ENCODE data around the gene NOXO1. TPM values are rescaled to one million over a fixed set of nuclear protein-coding genes. Genes with fewer than 3 reads are reported as not detected.
A peak's percentile ranks its signal among the peaks of the same experiment; 100 is the strongest.

The NOXO1 gene
- total and polyA plus RNA-seq, 9 of the 15 experiments (the other 6 are each of a cell fraction or from before 2014, with no cell fraction given) = not detected

GRCh38 chr16:2009791-2010510, 28.7 kb upstream of the NOXO1 start, which contains the start of gene ZNF598 (continued):
- TF ChIP-seq PTBP1 (IDR thresholded peaks at IDR 0.05; ENCODE audit: low read depth, low read length) = no peak
- peak; percentile 64 for TF ChIP-seq CCNT2 (IDR thresholded peaks at IDR 0.05; ENCODE audit: borderline replicate concordance, extremely low read depth, insufficient read length, low read depth, low read length)
- no peak for TF ChIP-seq CREB1 (IDR thresholded peaks at IDR 0.05)
- peak; percentile 69 for TF ChIP-seq CREB1 (CRISPR knock-in tag; IDR thresholded peaks at IDR 0.05)
- TF ChIP-seq NFIC (IDR thresholded peaks at IDR 0.05) = peak; percentile 47
- TF ChIP-seq, protein P1, sequence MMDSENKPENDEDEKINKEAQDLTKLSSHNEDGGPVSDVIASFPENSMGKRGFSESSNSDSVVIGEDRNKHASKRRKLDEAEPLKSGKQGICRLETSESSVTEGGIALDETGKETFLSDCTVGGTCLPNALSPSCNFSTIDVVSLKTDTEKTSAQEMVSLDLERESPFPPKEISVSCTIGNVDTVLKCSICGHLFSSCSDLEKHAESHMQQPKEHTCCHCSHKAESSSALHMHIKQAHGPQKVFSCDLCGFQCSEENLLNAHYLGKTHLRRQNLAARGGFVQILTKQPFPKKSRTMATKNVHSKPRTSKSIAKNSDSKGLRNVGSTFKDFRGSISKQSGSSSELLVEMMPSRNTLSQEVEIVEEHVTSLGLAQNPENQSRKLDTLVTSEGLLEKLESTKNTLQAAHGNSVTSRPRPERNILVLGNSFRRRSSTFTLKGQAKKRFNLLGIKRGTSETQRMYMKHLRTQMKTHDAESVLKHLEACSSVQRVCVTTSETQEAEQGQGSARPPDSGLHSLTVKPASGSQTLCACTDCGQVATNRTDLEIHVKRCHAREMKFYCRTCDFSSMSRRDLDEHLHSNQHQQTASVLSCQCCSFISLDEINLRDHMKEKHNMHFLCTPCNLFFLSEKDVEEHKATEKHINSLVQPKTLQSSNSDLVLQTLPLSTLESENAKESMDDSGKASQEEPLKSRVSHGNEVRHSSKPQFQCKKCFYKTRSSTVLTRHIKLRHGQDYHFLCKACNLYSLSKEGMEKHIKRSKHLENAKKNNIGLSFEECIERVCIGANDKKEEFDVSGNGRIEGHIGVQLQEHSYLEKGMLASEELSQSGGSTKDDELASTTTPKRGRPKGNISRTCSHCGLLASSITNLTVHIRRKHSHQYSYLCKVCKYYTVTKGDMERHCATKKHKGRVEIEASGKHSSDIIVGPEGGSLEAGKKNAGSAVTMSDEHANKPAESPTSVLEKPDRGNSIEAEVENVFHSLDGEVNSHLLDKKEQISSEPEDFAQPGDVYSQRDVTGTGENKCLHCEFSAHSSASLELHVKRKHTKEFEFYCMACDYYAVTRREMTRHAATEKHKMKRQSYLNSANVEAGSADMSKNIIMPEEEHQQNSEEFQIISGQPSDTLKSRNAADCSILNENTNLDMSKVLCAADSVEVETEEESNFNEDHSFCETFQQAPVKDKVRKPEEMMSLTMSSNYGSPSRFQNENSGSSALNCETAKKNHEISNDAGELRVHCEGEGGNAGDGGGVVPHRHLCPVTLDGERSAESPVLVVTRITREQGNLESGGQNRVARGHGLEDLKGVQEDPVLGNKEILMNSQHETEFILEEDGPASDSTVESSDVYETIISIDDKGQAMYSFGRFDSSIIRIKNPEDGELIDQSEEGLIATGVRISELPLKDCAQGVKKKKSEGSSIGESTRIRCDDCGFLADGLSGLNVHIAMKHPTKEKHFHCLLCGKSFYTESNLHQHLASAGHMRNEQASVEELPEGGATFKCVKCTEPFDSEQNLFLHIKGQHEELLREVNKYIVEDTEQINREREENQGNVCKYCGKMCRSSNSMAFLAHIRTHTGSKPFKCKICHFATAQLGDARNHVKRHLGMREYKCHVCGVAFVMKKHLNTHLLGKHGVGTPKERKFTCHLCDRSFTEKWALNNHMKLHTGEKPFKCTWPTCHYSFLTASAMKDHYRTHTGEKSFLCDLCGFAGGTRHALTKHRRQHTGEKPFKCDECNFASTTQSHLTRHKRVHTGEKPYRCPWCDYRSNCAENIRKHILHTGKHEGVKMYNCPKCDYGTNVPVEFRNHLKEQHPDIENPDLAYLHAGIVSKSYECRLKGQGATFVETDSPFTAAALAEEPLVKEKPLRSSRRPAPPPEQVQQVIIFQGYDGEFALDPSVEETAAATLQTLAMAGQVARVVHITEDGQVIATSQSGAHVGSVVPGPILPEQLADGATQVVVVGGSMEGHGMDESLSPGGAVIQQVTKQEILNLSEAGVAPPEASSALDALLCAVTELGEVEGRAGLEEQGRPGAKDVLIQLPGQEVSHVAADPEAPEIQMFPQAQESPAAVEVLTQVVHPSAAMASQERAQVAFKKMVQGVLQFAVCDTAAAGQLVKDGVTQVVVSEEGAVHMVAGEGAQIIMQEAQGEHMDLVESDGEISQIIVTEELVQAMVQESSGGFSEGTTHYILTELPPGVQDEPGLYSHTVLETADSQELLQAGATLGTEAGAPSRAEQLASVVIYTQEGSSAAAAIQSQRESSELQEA (IDR thresholded peaks at IDR 0.05; ENCODE audit: low read depth) = no peak
- TF ChIP-seq, protein P2, sequence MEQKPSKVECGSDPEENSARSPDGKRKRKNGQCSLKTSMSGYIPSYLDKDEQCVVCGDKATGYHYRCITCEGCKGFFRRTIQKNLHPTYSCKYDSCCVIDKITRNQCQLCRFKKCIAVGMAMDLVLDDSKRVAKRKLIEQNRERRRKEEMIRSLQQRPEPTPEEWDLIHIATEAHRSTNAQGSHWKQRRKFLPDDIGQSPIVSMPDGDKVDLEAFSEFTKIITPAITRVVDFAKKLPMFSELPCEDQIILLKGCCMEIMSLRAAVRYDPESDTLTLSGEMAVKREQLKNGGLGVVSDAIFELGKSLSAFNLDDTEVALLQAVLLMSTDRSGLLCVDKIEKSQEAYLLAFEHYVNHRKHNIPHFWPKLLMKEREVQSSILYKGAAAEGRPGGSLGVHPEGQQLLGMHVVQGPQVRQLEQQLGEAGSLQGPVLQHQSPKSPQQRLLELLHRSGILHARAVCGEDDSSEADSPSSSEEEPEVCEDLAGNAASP (IDR thresholded peaks at IDR 0.05) = no peak
- TF ChIP-seq L3MBTL2 (IDR thresholded peaks at IDR 0.05) = peak; percentile 85
- no peak for TF ChIP-seq SMARCA5 (IDR thresholded peaks at IDR 0.05)
- TF ChIP-seq RBM25 (IDR thresholded peaks at IDR 0.05; ENCODE audit: low read depth, low read length, severe bottlenecking) = no peak
- TF ChIP-seq, protein P3, sequence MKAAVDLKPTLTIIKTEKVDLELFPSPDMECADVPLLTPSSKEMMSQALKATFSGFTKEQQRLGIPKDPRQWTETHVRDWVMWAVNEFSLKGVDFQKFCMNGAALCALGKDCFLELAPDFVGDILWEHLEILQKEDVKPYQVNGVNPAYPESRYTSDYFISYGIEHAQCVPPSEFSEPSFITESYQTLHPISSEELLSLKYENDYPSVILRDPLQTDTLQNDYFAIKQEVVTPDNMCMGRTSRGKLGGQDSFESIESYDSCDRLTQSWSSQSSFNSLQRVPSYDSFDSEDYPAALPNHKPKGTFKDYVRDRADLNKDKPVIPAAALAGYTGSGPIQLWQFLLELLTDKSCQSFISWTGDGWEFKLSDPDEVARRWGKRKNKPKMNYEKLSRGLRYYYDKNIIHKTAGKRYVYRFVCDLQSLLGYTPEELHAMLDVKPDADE (conservative IDR thresholded peaks at IDR 0.05; ENCODE audit: control insufficient read depth, low read depth, low read length) = 0 out of 2 replicates have a peak, but pooled peaks have one; percentile 50
- peak; percentile 68; the same call in 1 of the 2 replicates for TF ChIP-seq KAT7 (CRISPR knock-in tag; IDR thresholded peaks at IDR 0.05; ENCODE audit: borderline replicate concordance)
- no peak for TF ChIP-seq MECOM (CRISPR knock-in tag; IDR thresholded peaks at IDR 0.05)
- TF ChIP-seq ZNF740 (CRISPR knock-in tag; IDR thresholded peaks at IDR 0.05) = no peak
- TF ChIP-seq ZNF740 (tag; IDR thresholded peaks at IDR 0.05) = 0 out of 4 replicates have a peak, but pooled peaks of 1 of the 2 experiments have one; percentile 37
- peak; percentile 52; the same call in 1 of the 2 replicates for TF ChIP-seq ESRRA (IDR thresholded peaks at IDR 0.05; ENCODE audit: borderline replicate concordance, low read depth)

All from K562 (cell line).